UCSD-AML1 (cell line): Measurements from ENCODE around the gene POLD1.
"Not testable (repeated sequence)": the region's sequence is repeated elsewhere in the genome, so short reads cannot be mapped to it uniquely, and the experiment has no call there.

ENCODE experiments used
- DNase-seq: peaks from one replicate; lab custom pipeline; 2025; ENCODE audit not compliant: unreplicated experiment; lab: John Stamatoyannopoulos, UW

POLD1 gene

GRCh38 chr19:50383852-50384684, at the start of gene POLD1:
Gene POLD1, plus strand, starts transcription at chr19:50384347. Its CDS starts 14,505 bp downstream, at chr19:50398852.
- peak; percentile 98 for DNase-seq

DNA sequence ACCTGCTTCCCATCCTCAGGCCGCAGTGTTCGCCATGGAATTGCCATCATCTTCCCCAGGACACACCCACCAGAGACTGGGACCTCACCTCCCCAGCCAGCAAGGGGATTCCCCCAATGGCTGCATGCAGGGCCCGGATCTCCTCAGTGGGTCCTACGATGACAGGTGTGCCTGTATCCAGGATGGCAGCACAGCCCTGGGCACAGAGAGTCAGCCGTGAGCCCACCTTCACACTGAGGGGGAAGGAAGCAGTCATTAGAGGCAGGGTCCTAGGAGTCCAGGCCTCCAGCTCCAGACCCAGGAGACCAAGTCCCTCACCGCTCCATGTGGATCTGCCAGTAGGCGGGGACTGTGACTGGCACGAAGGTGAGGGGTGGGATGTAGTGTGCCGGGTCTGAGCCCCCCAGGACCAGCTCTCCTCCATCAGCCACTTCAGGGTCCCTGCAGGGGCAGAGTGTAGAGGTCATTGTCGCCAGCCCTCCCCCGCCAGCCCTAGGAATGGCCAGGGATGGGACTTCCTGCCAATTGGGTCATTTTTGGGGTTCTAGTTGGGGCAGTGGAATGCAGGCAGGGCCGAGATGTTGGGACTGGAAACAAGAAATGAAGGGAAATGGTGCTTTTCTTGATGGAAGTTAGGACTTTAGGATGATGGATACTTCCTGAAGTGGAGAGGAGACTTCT, 49.3 kb upstream of the POLD1 start:
- DNase-seq: no peak

DNA sequence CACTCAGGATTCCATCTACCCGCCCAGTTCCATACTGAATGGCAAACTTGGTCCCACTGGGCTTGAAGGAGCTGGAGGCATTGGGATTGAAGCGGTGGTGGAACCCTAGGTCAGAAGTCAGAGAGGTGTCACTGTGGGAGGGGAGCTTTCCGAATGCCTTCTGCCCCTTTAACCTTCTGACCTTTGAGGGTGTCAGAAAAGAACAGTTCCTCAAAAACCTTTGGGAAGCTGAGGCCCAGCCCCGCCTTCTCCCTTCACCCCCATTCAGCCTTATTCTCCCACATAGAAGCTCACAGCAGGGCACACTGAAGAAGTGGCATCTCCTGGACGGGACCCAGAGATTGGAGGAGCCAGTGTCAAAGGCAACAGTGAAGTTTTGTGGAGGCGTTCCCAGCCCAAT, 47.1 kb upstream of the POLD1 start:
- not testable (repeated sequence) for DNase-seq

DNA sequence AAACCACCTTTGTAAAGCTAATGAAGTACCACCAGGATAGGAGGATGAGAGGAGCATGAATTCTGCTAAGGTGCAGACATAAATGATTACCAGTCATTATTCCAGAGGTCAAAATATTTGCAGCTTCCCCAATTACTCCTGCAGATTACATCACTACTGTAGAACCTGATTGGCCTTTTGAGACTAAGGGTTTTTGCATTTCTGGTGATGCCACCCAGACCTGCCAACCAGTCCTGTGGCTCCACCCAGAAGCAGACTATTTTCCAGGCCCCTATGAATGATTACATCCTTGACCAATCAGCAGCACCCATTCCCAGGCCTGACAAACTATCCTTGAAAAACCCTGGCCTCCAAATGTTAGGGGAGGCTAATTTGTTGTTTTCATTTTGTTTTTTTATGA, 43.8 kb upstream of the POLD1 start:
- DNase-seq: no peak

DNA sequence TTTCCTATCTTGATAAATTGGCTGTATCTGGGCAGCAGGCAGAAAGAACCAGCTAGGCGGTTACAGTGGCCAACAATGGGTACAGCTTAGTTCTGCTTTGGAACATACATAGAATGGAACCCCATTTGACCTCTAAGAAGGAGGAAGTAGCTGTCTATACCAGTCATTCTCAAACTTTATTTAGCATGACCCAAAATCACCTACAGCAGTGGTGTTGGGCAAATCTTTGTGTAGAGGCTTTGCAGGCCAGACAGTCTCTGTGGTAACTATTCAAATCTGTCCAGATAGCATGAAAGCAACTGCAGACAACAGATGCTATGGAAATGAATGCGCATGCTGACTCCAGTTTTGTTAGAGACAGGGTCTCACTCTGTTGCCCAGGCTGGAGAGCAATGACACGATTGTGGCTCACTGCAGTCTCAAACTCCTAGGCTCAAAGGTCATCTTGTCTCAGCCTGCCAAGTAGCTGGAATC, 43.0 kb upstream of the POLD1 start:
- no peak for DNase-seq

- DNase-seq: no peak
These were observed 39.4 kb upstream of the POLD1 start for GRCh38 chr19:50344661-50345318.

DNA sequence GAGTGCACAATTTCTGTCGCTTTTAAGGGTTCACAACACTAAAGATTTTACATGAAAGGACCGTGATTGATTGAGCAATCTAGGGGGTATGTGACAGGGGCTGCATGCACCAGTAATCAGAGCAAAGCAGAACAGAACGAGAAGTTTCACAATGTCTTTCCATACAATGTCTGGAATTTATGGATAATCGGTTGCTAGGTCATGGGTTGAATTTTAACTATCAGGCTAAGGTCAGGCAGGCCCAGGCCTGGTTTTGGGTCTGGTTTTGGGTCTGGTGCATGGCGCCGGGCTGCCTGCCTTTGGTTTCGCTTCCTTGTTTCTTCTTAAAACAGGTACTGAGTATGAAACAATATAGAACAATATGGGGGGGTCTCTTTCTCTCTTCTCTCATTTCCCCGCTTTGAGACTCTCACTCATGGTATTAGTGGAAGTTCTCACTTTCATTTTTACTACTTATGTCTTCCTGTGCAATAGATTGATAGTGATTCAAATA, 37.0 kb upstream of the POLD1 start:
- DNase-seq: not testable (repeated sequence)

DNA sequence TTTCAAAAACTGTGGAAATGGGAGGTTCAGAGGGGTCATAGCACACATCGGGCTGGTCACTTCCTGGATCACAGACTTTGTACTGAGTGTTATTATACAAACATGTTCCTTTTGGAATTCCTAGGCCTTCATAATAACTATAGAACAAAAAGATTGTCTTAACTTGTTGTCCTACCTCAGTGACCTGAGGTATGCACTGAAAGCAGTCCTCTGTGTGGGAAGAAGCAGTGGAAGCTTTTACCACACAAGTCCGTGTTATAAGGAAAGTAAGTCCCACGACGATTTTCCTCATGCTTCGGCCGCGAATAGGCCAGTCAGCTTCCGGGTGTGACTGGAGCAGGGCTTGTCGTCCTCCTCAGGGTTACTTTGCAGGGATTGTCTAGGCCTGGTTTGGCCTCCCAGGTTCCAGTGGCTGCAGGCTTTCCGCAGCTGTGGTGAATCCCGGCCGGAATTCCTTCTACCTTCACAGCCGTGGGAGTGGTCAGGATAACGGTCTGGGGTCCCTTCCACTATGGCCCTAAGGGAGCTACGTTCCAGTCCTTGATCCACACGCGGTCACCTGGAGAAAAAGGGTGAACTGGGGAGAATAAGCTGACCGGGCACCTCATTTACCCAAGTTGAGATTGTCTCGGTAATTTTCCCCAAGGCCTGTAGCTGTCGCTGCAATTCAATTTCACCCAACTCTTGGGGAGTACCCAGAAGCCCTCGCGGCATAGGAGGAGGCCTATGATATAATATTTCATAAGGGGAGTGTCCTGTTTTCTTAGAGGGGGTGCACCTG, 34.7 kb upstream of the POLD1 start:
- no peak for DNase-seq

DNA sequence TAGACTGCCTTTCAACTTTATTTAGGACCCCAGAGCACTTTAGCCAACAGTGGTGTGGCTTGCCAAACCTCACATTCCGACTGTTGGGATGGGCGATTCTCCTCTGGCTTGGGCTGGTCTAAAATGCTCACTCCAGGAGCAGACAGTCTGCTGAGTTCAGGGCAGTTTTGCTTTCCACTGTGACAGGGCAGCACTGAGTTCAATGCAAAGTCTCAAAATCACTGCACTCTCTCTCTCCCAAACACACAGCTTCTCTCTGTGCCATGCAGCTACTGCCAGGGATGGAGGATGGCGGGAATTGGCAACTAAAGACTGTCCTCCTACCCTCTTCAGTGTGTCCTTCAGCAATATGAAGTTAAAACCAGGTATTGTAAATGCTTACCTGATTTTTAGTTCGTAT, 31.9 kb upstream of the POLD1 start:
- no peak for DNase-seq

DNA sequence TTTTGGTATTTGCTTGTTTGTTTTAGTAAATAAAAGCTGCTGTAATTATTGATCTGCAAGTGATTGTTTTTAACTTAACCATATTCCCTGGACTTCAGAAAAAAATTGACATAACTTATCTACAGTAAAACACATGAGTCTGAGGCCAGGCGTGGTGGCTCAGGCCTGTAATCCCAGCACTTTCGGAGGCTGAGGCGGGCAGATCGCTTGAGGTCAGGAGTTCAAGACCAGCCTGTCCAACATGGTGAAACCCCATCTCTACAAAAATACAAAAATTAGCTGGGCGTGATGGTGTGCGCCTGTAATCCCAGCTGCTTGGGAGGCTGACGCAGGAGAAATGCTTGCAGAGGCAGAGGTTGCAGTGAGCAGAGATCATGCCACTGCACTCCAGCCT, 30.7 kb upstream of the POLD1 start:
- not testable (repeated sequence) for DNase-seq

GRCh38 chr19:50356691-50357177, 27.4 kb upstream of the POLD1 start:
- no peak for DNase-seq

DNA sequence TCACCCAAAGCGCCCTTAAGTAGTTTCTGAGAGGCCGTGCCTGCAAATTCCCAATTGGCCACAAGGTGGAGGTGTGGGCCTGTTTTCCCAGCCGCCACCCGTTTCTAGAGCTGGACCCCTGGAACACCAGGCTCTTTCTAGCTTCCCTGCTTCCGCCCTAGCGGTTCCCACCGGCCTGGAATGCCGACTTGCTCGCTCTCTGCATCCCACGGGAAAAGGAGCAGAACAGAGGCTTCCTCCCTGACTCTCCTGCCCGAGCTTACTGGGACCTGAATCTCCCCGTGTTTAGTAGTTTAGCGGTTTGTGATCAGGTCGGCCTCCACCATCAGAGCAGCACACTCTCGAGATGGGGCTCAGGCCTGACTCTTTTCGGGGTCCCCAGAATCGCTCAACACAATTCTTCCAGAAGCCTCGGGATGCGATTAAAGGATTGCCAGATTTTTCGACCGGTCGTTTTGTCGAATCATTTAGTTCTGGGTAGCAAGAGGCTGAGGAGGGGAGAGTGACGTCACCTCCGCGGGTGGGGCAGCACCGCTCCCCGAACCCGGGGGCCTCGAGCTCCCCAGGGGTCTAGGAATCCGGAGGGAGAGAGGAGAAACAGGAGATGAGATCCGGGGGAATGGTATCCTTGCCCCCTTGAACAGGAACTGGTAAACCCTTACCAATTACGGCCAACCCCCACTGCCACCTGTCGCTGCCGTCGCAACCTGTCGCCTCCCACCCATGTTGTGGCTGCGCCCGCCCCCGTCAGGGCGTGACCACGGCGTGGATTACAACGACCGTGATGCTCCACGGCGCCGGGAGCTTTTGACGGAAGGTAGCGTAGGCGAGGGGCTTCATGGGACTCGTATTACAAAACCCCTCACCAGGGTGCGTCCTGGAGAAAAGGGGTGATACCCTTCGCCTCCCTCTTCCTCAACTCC, 26.7 kb upstream of the POLD1 start:
- DNase-seq: peak; percentile 89

DNA sequence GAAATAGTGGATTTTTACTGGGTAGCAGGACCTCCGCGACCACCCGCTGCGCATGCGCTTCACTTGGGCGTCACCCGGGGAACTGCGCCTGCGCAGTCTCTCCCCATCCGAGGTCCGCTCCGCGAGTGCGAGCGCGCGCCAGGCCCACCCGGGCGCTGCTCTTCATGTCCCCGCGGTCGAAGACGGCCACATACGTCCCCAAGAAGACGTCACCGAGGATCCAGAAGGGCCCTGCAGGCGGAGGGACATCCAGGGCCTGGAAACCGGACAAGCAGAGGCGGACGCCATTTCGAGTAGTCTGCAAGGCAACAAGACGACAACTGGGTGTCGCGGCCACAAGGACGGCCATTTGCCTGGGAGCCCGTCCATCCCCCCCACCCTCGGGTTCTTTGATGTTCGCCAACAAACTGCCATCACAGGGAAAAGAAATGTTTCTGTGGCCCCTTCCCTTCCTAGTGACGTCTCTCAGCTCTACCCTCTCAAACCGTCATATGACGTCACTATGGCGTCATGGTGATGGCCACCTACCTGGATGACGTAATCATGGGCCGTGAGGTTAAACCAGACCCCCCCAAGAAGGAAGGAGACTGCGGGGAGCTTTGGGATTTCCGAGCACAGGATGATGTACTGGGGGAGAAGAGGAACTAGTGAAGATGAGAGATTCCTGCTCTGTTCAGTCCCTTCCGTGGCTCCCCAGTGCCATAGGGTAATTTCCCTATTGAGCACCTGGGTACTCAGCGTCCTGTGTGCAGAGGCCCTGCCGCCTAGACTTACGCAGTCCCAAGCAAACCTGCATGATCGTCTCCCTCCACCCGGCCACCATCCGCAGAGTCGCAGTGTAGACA, 25.4 kb upstream of the POLD1 start:
- DNase-seq: peak; percentile 88

GRCh38 chr19:50359328-50359818, 24.8 kb upstream of the POLD1 start:
- DNase-seq: no peak

DNA sequence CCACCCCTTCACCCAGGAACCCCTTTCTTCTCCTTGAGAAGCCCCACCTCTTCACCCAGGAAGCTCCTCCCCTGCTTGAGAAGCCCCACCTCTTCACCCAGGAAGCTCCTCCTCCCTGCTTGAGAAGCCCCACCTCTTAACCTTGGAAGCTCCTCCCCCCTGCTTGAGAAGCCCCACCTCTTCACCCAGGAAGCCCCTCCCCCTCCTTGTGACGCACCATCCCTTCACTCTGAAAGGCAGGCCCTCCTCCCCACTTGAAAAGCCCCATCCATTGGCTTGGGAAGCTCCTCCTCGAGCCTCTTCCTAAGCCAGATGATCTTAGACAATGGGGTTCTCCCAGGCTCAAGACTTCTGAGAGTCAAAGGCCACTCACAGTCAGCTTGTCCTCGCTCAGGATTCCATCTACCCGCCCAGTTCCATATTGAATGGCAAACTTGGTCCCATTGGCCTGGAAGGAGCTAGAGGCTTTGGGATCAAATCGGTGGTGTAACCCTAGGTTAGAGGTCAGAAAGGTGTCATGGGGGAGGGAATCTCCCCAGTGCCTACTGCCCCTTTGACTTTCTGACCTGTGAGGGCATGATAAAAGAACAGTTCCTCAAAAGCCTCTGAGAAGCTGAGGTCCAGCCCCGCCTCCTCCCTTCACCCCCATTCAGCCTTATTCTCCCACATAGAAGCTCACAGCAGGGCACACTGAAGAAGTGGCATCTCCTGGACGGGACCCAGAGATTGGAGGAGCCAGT, 22.7 kb upstream of the POLD1 start:
- no peak for DNase-seq

DNA sequence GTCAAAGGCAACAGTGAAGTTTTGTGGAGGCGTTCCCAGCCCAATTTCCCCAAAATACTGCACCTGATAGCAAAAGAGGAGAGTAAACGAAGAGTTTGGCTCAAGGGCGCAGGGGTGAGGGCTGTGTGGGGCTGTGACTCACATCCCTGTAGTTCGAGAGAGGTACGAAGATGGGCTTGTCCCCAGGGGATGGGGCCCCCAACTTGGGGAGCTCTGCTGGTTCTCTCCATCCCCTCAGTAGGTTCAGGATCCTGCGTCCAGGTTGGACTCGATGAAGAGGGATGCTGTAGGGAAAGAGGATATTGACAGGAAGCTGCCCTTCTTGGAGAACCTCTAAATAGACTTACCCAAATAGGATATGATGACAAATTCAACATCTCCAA, 22.1 kb upstream of the POLD1 start:
- DNase-seq: no peak

DNA sequence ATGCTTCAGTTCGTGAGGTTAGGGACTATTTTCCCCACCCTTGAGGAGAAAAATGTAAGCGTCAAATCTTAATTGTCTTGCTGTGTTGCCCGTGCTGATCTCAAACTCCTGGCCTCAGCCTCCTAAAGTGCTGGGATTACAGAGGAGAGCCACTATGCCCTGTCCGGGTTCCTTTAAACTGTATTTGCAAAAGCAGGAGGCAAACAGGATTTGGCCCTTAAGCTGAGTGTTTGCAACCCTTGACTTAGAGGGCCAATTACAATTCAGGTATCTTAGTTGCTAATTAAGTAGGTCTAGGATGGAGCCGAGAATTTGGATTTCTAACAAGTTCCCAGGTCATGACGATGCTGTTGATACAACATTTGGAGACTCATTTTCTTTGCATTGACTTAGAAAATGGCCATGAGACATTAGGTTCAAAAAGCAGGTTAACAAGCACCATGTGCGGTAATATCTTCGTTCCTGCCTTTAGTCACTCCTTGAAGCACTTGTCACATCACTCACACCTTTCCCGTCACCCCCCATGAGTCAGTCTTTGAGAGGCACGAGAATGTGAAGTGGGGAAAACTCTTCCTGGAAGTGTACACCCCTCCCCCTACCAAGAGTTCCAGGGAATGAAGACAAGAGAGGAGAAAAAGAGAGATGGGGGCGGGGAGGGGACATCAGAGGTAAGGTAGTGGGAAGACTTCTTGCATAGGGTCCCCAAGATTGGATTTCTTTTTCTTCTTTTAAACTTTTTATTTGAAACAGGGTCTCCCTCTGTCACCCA, 21.3 kb upstream of the POLD1 start:
- DNase-seq: no peak
